Left ventricle myocardium superior (tissue), 1 donor: Measurements from ENCODE around the gene TRANK1. TPM values are rescaled to one million over a fixed set of nuclear protein-coding genes. Genes with fewer than 3 reads are reported as not detected.
"Not testable (repeated sequence)": the region's sequence is repeated elsewhere in the genome, so short reads cannot be mapped to it uniquely, and the experiment has no call there.

ENCODE experiments used
- ATAC-seq: fragments of 200-7000 bp; cut with Tn5 transposase; one replicate; pipeline ENCODE4 v1.9.1; 2020; ENCODE audit warnings: mild to moderate bottlenecking, moderate library complexity
- DNase-seq: peaks from one replicate; pipeline ENCODE4 v3.0.0-alpha.2; 2020
- intact Hi-C: fragments of 100-400 bp; cut with micrococcal nuclease; formaldehyde crosslinking; loops from one replicate; pipeline ENCODE4 v1.11.0; 2022
- total RNA-seq: library from RNA; stranded (reverse); fragmentation: NEBNext Ultra II Directional; extraction: Animal tissue kit (Norgen Biotek cat#: 25700); gene quantifications from one replicate; pipeline ENCODE4 v1.2.1, GENCODE V29; 2021
- donor health status: DM: no; HTN: yes; CAD: no; lungs with severe emphysema.

The TRANK1 gene
- total RNA-seq, 1 donor from 2014 or later = 6.6 TPM

DNA sequence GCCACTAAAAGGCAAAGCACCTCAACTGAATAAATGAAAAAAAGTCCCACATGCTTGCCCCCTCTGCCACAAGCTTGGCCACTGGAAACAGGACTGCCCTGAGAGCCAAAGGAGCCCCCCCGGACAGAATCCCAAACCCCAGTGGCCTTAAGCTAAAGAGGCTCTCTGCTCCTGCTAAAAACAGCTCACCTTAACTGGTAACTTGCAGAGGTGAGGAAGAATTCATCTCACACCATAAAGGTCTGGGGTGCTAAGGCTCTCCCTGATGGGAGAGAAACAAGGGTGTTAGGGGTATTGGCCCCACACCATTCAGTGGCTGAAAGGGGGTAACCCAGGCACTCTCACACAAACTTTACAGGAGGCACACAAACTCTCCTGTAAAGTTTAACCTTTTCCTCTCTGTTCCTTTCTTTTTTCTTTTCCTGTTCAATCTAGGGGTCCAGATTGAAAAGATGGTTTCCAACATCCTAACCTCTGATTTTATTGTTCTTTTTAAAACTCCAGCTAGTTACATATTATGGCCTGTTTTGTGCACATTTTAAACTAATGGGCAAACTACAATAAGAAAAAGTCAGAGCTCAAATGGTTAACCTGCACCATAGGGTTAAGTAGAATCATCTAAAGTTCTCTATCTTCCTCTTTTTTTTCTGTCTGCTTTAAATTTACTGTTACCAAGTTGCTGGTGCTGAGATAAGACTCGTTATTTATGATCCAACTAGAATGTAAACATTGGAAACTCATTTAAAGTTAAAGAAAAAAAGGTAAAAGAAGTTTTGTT lies 19.9 kb downstream of the TRANK1 start:
- ATAC-seq = no peak
- no peak for DNase-seq
- intact Hi-C loops = no loop called here

- ATAC-seq (no peak), DNase-seq (no peak)
- intact Hi-C loops = no loop called here
These were observed 20.7 kb downstream of the TRANK1 start for GRCh38 chr3:36923981-36924743.

- intact Hi-C loops = no loop called here
- DNase-seq (no peak), ATAC-seq (peak; percentile 21)
These were observed 21.3 kb downstream of the TRANK1 start for GRCh38 chr3:36923523-36923943.

- ATAC-seq = no peak
- intact Hi-C loops = no loop called here
These were observed 23.8 kb downstream of the TRANK1 start for GRCh38 chr3:36920884-36921567.

DNA sequence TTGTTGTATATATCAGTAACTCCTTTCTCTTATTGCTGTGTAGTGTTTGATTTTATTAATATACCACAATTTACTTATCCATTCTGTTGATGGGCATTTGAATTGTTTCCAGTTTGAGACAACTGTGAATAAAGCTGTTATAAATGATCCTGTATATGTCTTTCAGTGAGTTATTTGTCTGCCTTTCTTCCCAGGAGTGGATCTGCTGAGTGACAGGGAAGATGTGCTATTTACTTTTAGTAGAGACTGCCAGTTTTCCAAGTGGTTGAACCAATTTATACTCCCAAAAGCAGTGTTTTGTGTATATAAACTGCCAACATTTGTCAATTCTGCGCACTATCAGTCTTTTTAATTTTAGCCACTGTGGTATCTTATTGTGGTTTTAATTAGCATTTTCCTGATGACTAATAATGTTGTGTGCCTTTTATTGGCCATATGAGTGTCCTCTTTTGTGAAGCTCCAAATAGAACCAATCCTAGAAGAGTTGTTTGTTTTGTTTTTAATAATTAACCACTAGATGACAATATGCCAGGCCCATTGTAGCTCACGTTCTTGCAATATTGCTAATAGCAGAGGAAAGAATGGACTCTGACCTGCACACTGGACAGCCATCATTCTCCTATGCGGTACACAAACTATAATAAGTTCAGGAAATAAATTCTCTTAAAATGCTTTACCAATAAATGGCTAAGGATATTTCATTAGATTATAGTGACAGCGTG lies 25.3 kb downstream of the TRANK1 start:
- ATAC-seq (no peak), DNase-seq (no peak)
- intact Hi-C loops = no loop called here

More at GRCh38 chr3:36920884-36921567, 23.8 kb downstream of the TRANK1 start:
- DNase-seq = no peak

DNA sequence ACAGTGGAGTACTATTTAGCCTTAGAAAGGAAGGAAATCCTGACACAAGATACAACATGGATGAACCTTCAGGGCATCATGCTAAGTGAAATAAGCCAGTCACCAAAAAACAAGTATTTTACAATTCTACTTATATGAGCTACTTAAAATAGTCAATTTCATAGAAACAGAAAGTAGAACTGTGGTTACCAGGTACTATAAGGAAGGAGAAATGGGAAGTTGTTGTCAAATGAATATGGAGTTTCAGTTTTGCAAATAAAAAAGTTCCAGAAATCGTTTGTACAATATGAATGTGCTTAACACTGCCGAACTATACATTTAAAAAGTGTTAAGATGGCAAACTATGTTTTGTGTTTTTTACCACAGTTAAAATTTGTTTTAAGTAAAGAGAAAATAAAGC lies 26.8 kb downstream of the TRANK1 start:
- intact Hi-C loops = no loop called here
- no peak for DNase-seq
- ATAC-seq = no peak

GRCh38 chr3:36911990-36912804 lies 32.7 kb downstream of the TRANK1 start:
- DNase-seq (no peak), ATAC-seq (peak; percentile 27)
- intact Hi-C loops = no loop called here

DNA sequence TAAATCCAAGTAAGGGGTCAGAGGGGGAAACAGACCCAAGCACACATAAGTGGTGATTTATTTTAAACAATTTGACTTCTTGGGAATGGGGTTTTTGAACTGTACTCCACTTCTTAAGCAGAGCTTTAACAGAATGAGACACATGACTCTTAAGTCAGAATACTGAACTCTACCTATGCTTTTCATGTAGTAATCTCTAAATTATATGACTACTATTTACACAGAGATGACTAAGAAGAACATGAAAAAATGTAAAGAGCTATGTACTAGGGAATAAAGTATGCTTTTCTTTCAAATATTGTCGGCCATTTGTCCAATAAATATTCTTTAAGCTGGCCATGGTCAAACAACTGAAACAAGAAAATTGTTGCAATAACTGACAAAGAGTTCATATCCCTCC lies 35.2 kb downstream of the TRANK1 start:
- intact Hi-C loops = no loop called here
- no peak for ATAC-seq
- no peak for DNase-seq

GRCh38 chr3:36909181-36909580 lies 35.7 kb downstream of the TRANK1 start:
- ATAC-seq (no peak), DNase-seq (no peak)
- intact Hi-C loops = no loop called here

GRCh38 chr3:36908647-36909180 lies 36.1 kb downstream of the TRANK1 start:
- ATAC-seq = no peak
- no peak for DNase-seq
- intact Hi-C loops = no loop called here

- ATAC-seq = peak; percentile 73
- peak; percentile 56 for DNase-seq
- intact Hi-C loops = no loop called here
These were observed 36.8 kb downstream of the TRANK1 start for GRCh38 chr3:36907911-36908646.

GRCh38 chr3:36906504-36907149 lies 38.2 kb downstream of the TRANK1 start:
- DNase-seq (no peak), ATAC-seq (peak; percentile 44)
- intact Hi-C loops = no loop called here

DNA sequence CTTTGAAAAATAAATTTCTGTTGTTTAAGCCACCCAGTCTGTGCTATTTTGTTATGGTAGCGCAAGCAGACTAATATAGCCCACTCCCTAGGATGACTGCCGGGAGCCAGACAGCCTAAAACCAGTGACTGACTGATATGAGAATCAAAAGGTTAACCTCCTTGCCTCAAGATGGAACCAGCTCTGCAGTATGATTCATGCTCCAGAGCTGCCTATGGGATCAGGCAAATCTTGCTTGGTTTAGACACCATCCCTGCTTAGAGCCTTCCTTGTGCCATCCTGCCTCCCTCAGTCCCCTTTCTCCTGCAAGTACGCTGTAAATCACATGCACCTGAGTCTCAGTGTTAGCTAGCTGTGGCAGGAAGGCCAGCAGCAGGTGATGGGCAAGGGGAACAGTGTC lies 39.3 kb downstream of the TRANK1 start:
- intact Hi-C loops = no loop called here
- ATAC-seq (no peak), DNase-seq (no peak)

DNA sequence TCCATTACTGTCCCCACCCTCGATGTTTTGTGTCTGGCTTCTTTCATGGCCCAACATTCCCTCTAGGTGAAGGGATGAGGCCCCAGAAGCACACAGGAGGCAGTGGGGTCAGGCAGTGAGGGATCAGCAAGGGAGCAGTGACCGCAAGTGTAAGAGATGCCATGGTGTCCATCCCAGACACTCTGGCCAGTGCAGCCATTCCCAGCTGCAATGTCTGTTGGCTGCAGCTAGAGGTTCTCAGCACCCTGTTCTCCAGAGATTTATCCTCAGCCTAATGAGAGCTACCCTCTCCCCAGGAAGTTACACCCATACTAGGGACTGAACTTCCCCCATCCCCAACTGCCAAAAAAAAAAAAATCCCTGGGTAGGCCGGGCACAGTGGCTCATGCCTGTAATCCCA lies 40.2 kb downstream of the TRANK1 start:
- intact Hi-C loops = no loop called here
- no peak for DNase-seq
- ATAC-seq = peak; percentile 80

DNA sequence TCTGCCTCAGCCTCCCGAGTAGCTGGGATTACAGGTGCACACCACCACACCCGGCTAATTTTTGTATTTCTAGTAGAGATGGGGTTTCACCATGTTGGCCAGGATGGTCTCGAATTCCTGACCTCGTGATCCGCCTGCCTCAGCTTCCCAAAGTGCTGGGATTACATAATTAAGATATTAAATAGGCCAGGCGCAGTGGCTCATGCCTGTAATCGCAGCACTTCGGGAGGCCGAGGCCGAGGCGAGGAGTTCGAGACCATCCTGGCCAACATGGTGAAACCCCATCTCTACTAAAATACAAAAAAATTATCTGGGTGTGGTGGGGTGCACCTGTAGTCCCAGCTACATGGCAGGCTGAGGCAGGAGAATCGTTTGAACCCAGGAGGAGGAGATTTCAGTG lies 40.8 kb downstream of the TRANK1 start:
- intact Hi-C loops, DNase-seq, ATAC-seq: not testable (repeated sequence)

DNA sequence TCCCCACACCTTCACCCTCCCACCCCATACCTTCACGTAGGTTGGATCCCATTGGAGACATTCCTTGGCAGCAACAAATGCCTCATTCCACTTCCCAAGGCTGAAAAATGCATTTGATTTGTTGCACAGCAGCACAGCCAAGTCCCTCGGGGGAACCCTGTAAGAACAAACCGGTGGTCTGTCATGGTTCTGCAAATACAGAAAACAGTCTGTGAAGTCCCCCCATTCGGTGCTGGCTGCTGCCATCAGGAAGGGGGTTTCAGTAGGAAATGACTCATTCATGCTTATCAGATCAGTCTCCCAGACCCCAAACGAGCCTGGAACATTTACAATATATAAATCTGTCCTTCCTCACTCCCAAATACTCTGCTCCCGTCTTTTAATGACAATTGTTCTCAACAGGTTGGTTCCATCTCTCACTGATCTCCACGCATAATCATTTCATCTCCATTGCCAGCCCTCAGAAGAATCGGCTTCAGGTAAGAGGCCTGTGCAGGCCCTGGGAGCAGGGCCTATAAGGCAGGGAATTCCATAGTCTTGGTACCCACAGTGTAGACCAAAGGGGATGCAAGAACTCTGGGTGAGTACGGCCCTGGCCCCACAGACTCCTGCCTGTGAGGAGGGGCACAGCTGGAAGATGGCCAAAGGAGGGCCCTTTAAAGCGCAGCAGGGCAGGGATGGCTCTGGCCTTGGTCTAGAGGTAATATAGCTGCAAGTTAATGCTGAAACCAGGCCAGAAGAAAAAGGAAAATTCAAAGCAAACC lies 41.6 kb downstream of the TRANK1 start:
- no peak for ATAC-seq
- intact Hi-C loops = no loop called here
- no peak for DNase-seq
